BLaER1 (cell line): Measurements from ENCODE around the gene MAPK8.

Experiments
- H3K27ac ChIP-seq: shearing (Covaris generic); formaldehyde crosslinking; 2 replicates; pipeline ENCODE4 v1.8.1; 2022
- H3K27me3 ChIP-seq: shearing (Covaris generic); formaldehyde crosslinking; 2 replicates; pipeline ENCODE4 v1.8.1; 2022
- H3K36me3 ChIP-seq: shearing (Covaris generic); formaldehyde crosslinking; 2 replicates; pipeline ENCODE4 v1.8.1; 2022
- H3K4me1 ChIP-seq: shearing (Covaris generic); formaldehyde crosslinking; 2 replicates; pipeline ENCODE4 v1.8.1; 2022
- H3K4me2 ChIP-seq: shearing (Covaris generic); formaldehyde crosslinking; 2 replicates; pipeline ENCODE4 v1.8.1; 2022
- H3K4me3 ChIP-seq: shearing (Covaris generic); formaldehyde crosslinking; 2 replicates; pipeline ENCODE4 v1.8.1; 2022
- H3K9ac ChIP-seq: shearing (Covaris generic); formaldehyde crosslinking; 2 replicates; pipeline ENCODE4 v1.8.1; 2022
- H3K9me3 ChIP-seq: shearing (Covaris generic); formaldehyde crosslinking; 2 replicates; pipeline ENCODE4 v1.8.1; 2022
- H4K20me1 ChIP-seq: shearing (Covaris generic); formaldehyde crosslinking; 2 replicates; pipeline ENCODE4 v1.8.1; 2022
- Cebpa-rat ChIP-seq: shearing (Covaris generic); IDR thresholded peaks from 2 replicates; pipeline ENCODE4 v1.8.1; 2022

Gene MAPK8

GRCh38 chr10:48292616-48293015 is 13.9 kb upstream of the MAPK8 start:
- peaks cover 11% of the 10 kb centered on the region; the same call in 1 of the 2 replicates for H3K4me1 ChIP-seq
- H3K27me3 ChIP-seq, result no peaks in the 10 kb centered on the region
- H4K20me1 ChIP-seq, result no peaks in the 10 kb centered on the region
- no peak overlapping the region for H3K4me2 ChIP-seq
- no peak for TF ChIP-seq Cebpa-rat
- H3K4me3 ChIP-seq, result no peak overlapping the region
- H3K9me3 ChIP-seq, result no peaks in the 10 kb centered on the region
- no peak overlapping the region for H3K9ac ChIP-seq
- no peaks in the 10 kb centered on the region for H3K36me3 ChIP-seq
- H3K27ac ChIP-seq, result no peak overlapping the region

- TF ChIP-seq Cebpa-rat, result no peak
- H3K36me3 ChIP-seq, result no peaks in the 10 kb centered on the region
- H3K27me3 ChIP-seq, result no peaks in the 10 kb centered on the region
- H3K4me3 ChIP-seq, result no peak overlapping the region
- peaks cover 13% of the 10 kb centered on the region; the same call in 1 of the 2 replicates for H3K4me1 ChIP-seq
- H3K9me3 ChIP-seq, result no peaks in the 10 kb centered on the region
- no peak overlapping the region for H3K9ac ChIP-seq
- H4K20me1 ChIP-seq, result no peaks in the 10 kb centered on the region
- no peak overlapping the region for H3K27ac ChIP-seq
- no peak overlapping the region for H3K4me2 ChIP-seq
Observed at GRCh38 chr10:48294431-48294830, 12.0 kb upstream of the MAPK8 start.

DNA sequence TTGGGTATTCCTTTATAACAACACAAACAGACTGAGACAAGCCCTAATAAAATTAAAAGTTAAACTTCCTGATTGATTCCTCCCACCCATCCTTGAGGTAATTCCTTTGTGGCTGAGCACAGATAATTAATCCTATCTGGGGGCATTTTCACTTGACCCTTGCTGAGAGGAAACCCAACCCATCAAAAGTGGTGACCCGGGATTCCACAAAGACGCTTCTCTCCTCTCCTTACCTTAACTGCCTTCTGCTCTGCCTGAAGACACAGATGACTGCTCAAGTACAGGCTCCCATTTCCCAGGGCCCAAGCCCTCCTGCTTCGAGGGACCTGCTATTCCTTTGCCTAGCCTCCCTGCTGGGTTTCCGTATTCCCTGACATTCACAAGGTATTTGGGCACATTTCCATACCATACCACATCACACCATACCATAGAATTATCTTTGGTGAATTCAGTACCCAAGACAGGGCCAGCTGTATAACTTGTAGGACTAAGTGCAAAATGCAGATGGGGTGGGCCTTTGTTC is 9.8 kb upstream of the MAPK8 start:
- Histone ChIP-seq H3K4me1 (peaks cover 8% of the 10 kb centered on the region; the same call in 1 of the 2 replicates), H4K20me1 (no peaks in the 10 kb centered on the region), H3K9me3 (no peaks in the 10 kb centered on the region), H3K27ac (no peak overlapping the region), H3K4me2 (no peak overlapping the region), H3K36me3 (no peaks in the 10 kb centered on the region), H3K27me3 (no peaks in the 10 kb centered on the region), H3K4me3 (no peak overlapping the region), H3K9ac (no peak overlapping the region)
- TF ChIP-seq Cebpa-rat, result no peak

DNA sequence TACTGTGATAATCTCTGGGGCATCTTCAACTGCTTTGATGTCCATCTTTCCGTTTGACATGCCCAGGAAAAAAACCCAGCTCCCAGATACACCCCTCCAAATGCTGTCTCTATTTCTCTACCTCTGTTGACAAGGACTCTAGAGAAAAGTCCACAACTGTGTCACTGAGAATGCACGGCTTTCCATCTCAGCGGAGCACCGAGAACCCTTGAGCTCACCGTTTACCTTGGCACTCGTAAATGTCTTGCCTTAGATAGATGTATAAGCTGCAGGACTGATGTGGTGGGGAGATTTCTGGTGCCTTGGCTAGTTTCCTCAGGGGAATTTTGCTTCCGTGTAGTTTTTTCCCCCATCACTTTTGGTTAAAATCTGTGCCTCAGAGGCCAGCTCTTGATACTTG is 7.4 kb upstream of the MAPK8 start:
- Histone ChIP-seq H3K9ac (no peak overlapping the region), H3K4me2 (peak overlapping the region; percentile 9; the same call in 1 of the 2 replicates), H3K27me3 (no peaks in the 10 kb centered on the region), H3K27ac (no peak overlapping the region), H4K20me1 (no peaks in the 10 kb centered on the region), H3K4me3 (no peak overlapping the region), H3K36me3 (no peaks in the 10 kb centered on the region), H3K9me3 (no peaks in the 10 kb centered on the region), H3K4me1 (peaks cover 8% of the 10 kb centered on the region; the same call in 1 of the 2 replicates)
- no peak for TF ChIP-seq Cebpa-rat

GRCh38 chr10:48299692-48300091 is 6.8 kb upstream of the MAPK8 start:
- Histone ChIP-seq H3K27ac (no peak overlapping the region), H3K4me1 (peaks cover 8% of the 10 kb centered on the region; the same call in 1 of the 2 replicates), H3K9me3 (no peaks in the 10 kb centered on the region), H4K20me1 (no peaks in the 10 kb centered on the region), H3K27me3 (no peaks in the 10 kb centered on the region), H3K9ac (no peak overlapping the region), H3K36me3 (no peaks in the 10 kb centered on the region), H3K4me3 (no peak overlapping the region), H3K4me2 (0 out of 2 replicates have a peak overlapping the region, but pooled peaks have one; percentile 9)
- TF ChIP-seq Cebpa-rat, result no peak

DNA sequence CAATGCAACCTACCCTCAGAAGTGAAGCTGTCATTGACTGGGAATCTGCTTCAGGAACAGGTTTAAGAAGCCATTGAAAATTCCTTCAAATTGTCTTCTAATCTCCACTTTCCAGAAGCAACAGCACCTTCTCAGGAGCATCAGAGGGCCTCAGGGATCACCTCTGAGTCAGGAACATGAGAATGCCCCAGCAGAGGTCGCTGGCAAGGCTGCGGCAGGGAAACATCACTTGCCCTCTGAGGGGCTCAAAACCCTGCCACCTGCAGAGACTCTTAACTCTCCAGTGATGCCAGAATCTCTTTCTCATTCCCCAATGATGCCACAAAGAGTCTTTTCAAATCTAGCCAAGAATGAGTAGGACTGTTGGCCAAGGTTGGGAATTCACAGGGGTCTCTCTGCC is 5.9 kb upstream of the MAPK8 start:
- H4K20me1 ChIP-seq, result no peaks in the 10 kb centered on the region
- H3K36me3 ChIP-seq, result no peaks in the 10 kb centered on the region
- no peaks in the 10 kb centered on the region for H3K9me3 ChIP-seq
- TF ChIP-seq Cebpa-rat, result no peak
- H3K4me1 ChIP-seq, result peaks cover 8% of the 10 kb centered on the region; the same call in 1 of the 2 replicates
- H3K4me2 ChIP-seq, result no peak overlapping the region
- no peak overlapping the region for H3K9ac ChIP-seq
- H3K27ac ChIP-seq, result no peak overlapping the region
- no peak overlapping the region for H3K4me3 ChIP-seq
- no peaks in the 10 kb centered on the region for H3K27me3 ChIP-seq

DNA sequence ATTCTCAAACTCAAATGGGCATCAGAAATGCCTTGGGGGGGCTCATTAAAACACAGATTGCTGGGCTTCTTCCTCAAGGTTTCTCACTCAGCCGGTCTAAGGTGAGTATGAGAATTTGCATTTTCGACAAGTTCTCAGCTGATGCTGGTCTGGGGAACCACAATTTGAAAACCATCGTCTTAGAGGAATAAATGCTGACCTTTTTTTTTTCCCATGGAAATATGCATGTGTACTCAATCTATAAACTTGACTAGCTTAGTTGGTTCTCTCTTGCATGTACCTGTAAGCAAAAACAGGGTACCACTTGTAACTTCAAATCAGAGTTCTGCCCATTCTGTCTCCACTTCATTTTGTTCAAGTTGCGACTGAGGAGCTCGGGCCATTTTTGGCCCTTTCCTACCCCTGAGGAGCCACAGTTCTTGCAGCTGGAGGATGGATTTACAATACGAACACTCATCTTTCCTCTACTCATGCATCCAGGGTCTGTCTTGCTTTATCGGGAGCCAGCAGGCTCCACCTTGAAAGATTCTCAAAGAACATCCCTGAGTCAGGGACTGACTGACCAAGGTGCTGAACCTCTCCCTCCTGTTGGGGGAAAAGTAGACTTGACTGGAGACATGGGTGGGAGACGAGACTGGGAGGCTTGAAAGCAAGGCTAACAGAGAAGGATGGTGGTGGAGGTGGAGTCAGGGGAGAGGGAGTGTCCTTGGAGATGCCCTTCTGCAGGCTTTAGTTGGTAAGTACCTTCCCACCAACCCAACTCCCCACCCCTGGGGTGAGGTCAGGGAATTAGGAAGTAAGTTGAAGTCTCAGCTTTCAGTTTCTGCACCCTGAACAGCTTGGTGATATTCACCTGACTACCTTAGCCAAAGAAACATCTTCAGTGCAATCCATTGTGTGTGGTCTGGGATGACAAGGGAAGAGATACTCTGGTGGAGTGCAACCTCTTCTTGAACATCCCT is 3.7 kb upstream of the MAPK8 start:
- H4K20me1 ChIP-seq, result peaks cover 9% of the 10 kb centered on the region; the same call in 1 of the 2 replicates
- no peaks in the 10 kb centered on the region for H3K27me3 ChIP-seq
- no peaks in the 10 kb centered on the region for H3K36me3 ChIP-seq
- peaks cover 16% of the 10 kb centered on the region for H3K4me1 ChIP-seq
- no peak overlapping the region for H3K27ac ChIP-seq
- no peaks in the 10 kb centered on the region for H3K9me3 ChIP-seq
- H3K4me3 ChIP-seq, result no peak overlapping the region
- no peak for TF ChIP-seq Cebpa-rat
- H3K4me2 ChIP-seq, result no peak overlapping the region
- H3K9ac ChIP-seq, result no peak overlapping the region

DNA sequence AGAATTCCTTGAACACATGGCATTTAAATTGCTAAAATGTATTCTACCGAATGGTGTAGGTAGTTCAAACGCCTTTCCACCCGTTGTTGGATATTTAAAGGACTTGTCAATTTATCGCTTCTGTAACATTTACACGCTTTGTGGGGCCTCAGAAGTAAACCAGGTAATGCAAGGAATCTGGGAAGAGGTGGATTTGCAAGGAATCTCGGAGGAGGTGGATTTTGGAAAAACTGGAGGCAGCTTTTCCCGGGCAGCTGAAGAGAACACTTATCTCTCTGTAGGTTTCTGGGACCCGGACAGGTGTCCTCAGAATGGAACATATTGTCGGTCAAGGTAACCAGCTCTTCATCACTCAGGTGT is 592 bp upstream of the MAPK8 start:
- no peak for TF ChIP-seq Cebpa-rat
- Histone ChIP-seq H3K4me2 (peak overlapping the region; percentile 74), H3K36me3 (no peaks in the 10 kb centered on the region), H3K9ac (no peak overlapping the region), H3K4me3 (peak overlapping the region; percentile 88), H3K4me1 (peaks cover 31% of the 10 kb centered on the region), H3K9me3 (no peaks in the 10 kb centered on the region), H3K27ac (no peak overlapping the region), H4K20me1 (peaks cover 38% of the 10 kb centered on the region), H3K27me3 (no peaks in the 10 kb centered on the region)

DNA sequence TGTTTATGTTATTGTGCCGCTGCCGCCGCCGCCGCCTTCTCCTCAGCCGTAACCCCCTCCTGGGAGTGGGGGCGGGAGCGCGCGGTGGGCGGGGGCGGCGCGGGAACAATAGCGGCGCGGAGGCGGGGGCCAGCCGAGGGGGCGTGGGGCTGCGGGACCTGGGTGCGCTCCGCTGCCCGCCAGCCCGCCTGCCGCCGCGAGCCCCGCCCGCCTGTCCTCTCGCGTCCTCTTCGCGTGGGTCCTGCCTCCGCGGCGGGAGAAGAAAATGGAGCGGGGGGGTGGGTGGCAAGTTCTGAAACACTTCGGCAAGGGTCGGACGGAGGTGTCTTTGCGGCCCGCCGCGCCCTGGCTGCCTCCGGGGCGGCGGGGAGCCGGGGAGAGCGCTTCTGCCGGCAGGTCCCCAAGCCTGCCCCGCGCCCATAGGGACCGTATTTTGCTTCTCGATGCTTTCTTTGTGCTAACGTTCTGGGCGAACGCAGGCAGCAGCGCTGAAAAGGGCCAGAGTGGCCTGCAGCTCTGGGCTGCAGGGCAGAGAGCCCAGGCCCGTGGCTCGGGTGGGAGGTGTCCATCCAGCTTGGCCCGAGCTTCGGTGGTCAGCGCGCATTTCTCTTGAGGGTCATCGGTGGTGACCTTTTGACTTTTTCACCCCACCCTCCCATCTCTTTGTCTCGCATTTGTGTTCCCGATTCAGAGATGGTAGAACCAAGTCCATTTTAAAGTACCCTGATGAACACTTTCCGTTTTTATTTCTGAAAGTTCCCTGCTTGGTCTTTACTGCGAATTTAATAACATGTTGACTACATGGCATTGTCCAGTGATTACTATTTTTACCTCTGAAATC is 613 bp downstream of the MAPK8 start:
- peak overlapping the region; percentile 87 for H3K27ac ChIP-seq
- peak overlapping the region; percentile 81 for H3K4me2 ChIP-seq
- peaks cover 35% of the 10 kb centered on the region for H3K4me1 ChIP-seq
- no peaks in the 10 kb centered on the region for H3K36me3 ChIP-seq
- peaks cover 50% of the 10 kb centered on the region for H4K20me1 ChIP-seq
- no peaks in the 10 kb centered on the region for H3K27me3 ChIP-seq
- no peak for TF ChIP-seq Cebpa-rat
- peak overlapping the region; percentile 88 for H3K4me3 ChIP-seq
- no peaks in the 10 kb centered on the region for H3K9me3 ChIP-seq
- H3K9ac ChIP-seq, result peak overlapping the region; percentile 91
